Smooth muscle cell (in vitro differentiated cells): ENCODE data around the gene OSBPL6. TPM values are rescaled to one million over a fixed set of nuclear protein-coding genes. Genes with fewer than 3 reads are reported as not detected.
"Not testable (repeated sequence)": the region's sequence is repeated elsewhere in the genome, so short reads cannot be mapped to it uniquely, and the experiment has no call there.

ENCODE experiments used
- DNase-seq: peaks from one replicate; lab custom pipeline; 2025; ENCODE audit not compliant: unreplicated experiment; lab: John Stamatoyannopoulos, UW
- H2AFZ ChIP-seq: fragments of 200-600 bp; sonication (generic); 2 replicates; pipeline ENCODE4 v1.6.0; 2016; ENCODE audit warnings: antibody characterized with exemption, low read depth, mild to moderate bottlenecking
- H3F3A ChIP-seq: fragments of 200-600 bp; sonication (generic); 2 replicates; pipeline ENCODE4 v1.6.0; 2017; ENCODE audit warnings: antibody characterized with exemption, low read depth
- H3K27ac ChIP-seq: fragments of 200-600 bp; sonication (generic); 2 replicates; pipeline ENCODE4 v1.5.1; 2016; ENCODE audit warnings: low read depth, mild to moderate bottlenecking
- H3K27me3 ChIP-seq: fragments of 200-600 bp; sonication (generic); 2 replicates; pipeline ENCODE4 v1.6.1; 2016; ENCODE audit warnings: low read depth, mild to moderate bottlenecking
- H3K36me3 ChIP-seq: fragments of 200-600 bp; sonication (generic); 2 replicates; pipeline ENCODE4 v1.5.1; 2016; ENCODE audit warnings: low read depth
- H3K4me1 ChIP-seq: fragments of 200-600 bp; sonication (generic); 2 replicates; pipeline ENCODE4 v1.5.1; 2016; ENCODE audit warnings: low read depth
- H3K4me2 ChIP-seq: fragments of 200-600 bp; sonication (generic); 2 replicates; pipeline ENCODE4 v1.6.0; 2016; ENCODE audit warnings: mild to moderate bottlenecking
- H3K4me3 ChIP-seq: fragments of 200-600 bp; sonication (generic); 2 replicates; pipeline ENCODE4 v1.5.1; 2016; ENCODE audit warnings: mild to moderate bottlenecking
- H3K79me2 ChIP-seq: fragments of 200-600 bp; sonication (generic); 2 replicates; pipeline ENCODE4 v1.6.0; 2016; ENCODE audit warnings: low read depth, mild to moderate bottlenecking
- H3K9ac ChIP-seq: fragments of 200-600 bp; sonication (generic); 2 replicates; pipeline ENCODE4 v1.6.0; 2016; ENCODE audit warnings: low read depth
- H3K9me3 ChIP-seq: fragments of 200-600 bp; sonication (generic); replicated peaks from 2 replicates; pipeline ENCODE4 v1.5.1; 2016; ENCODE audit warnings: low read depth
- H4K20me1 ChIP-seq: fragments of 200-600 bp; sonication (generic); 2 replicates; pipeline ENCODE4 v1.6.0; 2016; ENCODE audit warnings: low read depth
- WGBS: methylation state at CpG from one replicate; pipeline ENCODE4 v1.1.7; 2016; ENCODE audit warnings: low lambda C conversion rate; 5-methylcytosine and 5-hydroxymethylcytosine counted together
- polyA plus RNA-seq: library from polyadenylated mRNA; unstranded; fragments of >200 nt; fragmentation: Nextera tagmentation; extraction: Ambion mirVana; gene quantifications from 2 replicates; pipeline ENCODE4 v1.2.1, GENCODE V29; 2016
- total RNA-seq: library from RNA; depleted of rRNA; stranded (reverse); fragments of >200 nt; gene quantifications from 2 replicates; pipeline ENCODE4 v1.2.3, GENCODE V29; 2014
- TF ChIP-seq, protein P1 (sequence below): fragments of 200-600 bp; sonication (generic); IDR thresholded peaks from 2 replicates; pipeline ENCODE4 v1.5.1; 2017; ENCODE audit warnings: borderline replicate concordance, mild to moderate bottlenecking, antibody characterized with exemption; ENCODE audit not compliant: insufficient read depth, poor library complexity, severe bottlenecking

OSBPL6 gene
- total and polyA plus RNA-seq, 2 experiments from 2014 or later: 7.4 to 7.6 TPM

DNA sequence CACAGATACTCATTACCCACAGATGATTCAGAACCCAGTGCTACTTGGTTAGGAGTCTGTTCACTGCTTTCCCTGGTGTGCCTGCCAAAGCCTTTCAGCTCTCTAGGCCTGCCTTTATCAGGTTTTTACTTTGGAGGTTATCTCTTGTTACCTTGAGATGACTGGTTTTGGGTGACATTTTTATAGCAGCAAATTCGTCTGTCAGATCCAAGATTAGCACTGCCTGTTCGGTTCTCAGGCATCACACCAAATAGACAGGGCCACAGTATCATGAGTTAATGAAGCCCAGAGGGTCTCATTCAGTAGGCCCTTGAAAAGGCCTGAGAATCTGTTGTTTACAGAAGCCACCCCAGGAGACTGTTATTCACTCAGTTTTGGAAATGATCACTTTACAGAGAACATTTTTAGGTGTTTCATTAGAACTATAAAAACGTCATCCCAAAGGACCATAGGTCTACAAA is 121.2 kb downstream of the OSBPL6 start:
- Histone ChIP-seq H3K4me1 (no peaks in the 10 kb centered on the region), H3F3A (no peaks in the 10 kb centered on the region), H3K4me3 (no peak overlapping the region), H3K4me2 (no peak overlapping the region), H4K20me1 (no peaks in the 10 kb centered on the region), H2AFZ (no peak overlapping the region), H3K9me3 (no peaks in the 10 kb centered on the region), H3K27ac (no peak overlapping the region), H3K27me3 (no peaks in the 10 kb centered on the region), H3K36me3 (no peaks in the 10 kb centered on the region), H3K79me2 (no peaks in the 10 kb centered on the region), H3K9ac (no peak overlapping the region)
- DNase-seq: no peak
- WGBS: 40% methylated on average over 3 of the region's 3 CpGs
- TF ChIP-seq, protein P1, sequence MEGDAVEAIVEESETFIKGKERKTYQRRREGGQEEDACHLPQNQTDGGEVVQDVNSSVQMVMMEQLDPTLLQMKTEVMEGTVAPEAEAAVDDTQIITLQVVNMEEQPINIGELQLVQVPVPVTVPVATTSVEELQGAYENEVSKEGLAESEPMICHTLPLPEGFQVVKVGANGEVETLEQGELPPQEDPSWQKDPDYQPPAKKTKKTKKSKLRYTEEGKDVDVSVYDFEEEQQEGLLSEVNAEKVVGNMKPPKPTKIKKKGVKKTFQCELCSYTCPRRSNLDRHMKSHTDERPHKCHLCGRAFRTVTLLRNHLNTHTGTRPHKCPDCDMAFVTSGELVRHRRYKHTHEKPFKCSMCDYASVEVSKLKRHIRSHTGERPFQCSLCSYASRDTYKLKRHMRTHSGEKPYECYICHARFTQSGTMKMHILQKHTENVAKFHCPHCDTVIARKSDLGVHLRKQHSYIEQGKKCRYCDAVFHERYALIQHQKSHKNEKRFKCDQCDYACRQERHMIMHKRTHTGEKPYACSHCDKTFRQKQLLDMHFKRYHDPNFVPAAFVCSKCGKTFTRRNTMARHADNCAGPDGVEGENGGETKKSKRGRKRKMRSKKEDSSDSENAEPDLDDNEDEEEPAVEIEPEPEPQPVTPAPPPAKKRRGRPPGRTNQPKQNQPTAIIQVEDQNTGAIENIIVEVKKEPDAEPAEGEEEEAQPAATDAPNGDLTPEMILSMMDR: no peak

DNA sequence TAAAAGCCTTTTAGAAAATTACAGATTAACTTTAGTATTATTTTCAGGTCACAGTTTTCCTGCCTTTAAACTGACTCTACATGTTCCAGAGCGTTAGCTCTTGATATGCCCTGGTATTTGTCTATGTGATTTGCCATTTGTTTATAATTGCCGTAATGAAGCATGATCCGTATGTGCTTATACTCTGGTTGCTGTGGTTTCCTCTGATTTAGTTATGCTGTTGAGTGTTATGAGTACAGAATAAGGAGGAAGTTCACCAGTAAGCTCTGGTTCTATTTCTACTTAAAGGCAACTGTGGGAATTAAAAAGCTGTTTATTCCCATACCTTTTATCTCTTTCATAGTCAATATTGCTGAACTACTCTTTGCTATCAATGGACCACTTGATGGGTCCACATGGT is 123.5 kb downstream of the OSBPL6 start:
- 80% methylated on average over 3 of the region's 3 CpGs for WGBS

GRCh38 chr2:178320011-178320585 is 125.8 kb downstream of the OSBPL6 start:
- Histone ChIP-seq H3K9me3 (no peaks in the 10 kb centered on the region), H3K4me1 (no peaks in the 10 kb centered on the region), H3K4me3 (no peak overlapping the region), H2AFZ (no peak overlapping the region), H3K27ac (no peak overlapping the region), H3K27me3 (no peaks in the 10 kb centered on the region), H4K20me1 (no peaks in the 10 kb centered on the region), H3K36me3 (no peaks in the 10 kb centered on the region), H3K9ac (no peak overlapping the region), H3F3A (no peaks in the 10 kb centered on the region), H3K4me2 (no peak overlapping the region), H3K79me2 (no peaks in the 10 kb centered on the region)
- 93% methylated on average over 4 of the region's 4 CpGs for WGBS
- TF ChIP-seq, protein P1: no peak
- no peak for DNase-seq

More for the DNA sequence above, 123.5 kb downstream of the OSBPL6 start:
- no peak overlapping the region for H3K4me2 ChIP-seq
- H3K9ac ChIP-seq: no peak overlapping the region
- no peaks in the 10 kb centered on the region for H3K9me3 ChIP-seq
- no peak overlapping the region for H2AFZ ChIP-seq
- no peak overlapping the region for H3K4me3 ChIP-seq
- H4K20me1 ChIP-seq: no peaks in the 10 kb centered on the region
- no peaks in the 10 kb centered on the region for H3K79me2 ChIP-seq
- no peaks in the 10 kb centered on the region for H3F3A ChIP-seq
- no peaks in the 10 kb centered on the region for H3K36me3 ChIP-seq
- no peaks in the 10 kb centered on the region for H3K27me3 ChIP-seq
- no peak overlapping the region for H3K27ac ChIP-seq
- no peak for DNase-seq
- H3K4me1 ChIP-seq: no peaks in the 10 kb centered on the region
- TF ChIP-seq, protein P1: no peak

GRCh38 chr2:178322068-178322467 is 127.8 kb downstream of the OSBPL6 start:
- Histone ChIP-seq H3K4me3 (no peak overlapping the region), H4K20me1 (no peaks in the 10 kb centered on the region), H3K27me3 (no peaks in the 10 kb centered on the region), H2AFZ (no peak overlapping the region), H3F3A (no peaks in the 10 kb centered on the region), H3K9me3 (no peaks in the 10 kb centered on the region), H3K4me1 (no peaks in the 10 kb centered on the region), H3K27ac (no peak overlapping the region), H3K4me2 (no peak overlapping the region), H3K36me3 (no peaks in the 10 kb centered on the region), H3K79me2 (no peaks in the 10 kb centered on the region), H3K9ac (no peak overlapping the region)
- TF ChIP-seq, protein P1: no peak
- 52% methylated on average over 3 of the region's 3 CpGs for WGBS
- DNase-seq: no peak

DNA sequence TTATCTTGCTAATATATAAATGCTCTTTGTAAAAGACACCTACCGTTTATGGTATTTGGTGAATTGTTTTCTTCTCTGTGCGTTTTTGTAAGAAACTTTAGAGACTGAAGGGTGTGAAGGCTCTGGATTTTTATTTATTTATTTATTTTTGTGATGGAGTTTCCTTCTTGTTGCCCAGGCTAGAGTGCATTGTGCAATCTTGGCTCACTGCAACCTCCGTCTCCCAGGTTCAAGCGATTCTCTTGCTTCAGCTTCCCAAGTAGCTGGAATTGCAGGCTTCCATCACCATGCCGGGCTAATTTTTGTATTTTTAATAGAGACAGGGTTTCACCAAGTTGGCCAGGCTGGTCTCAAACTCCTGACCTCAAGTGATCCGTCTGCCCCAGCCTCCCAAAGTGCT is 129.0 kb downstream of the OSBPL6 start:
- not testable (repeated sequence) for H3K36me3 ChIP-seq, H3K4me3 ChIP-seq, H3K9me3 ChIP-seq, H3K27me3 ChIP-seq, H4K20me1 ChIP-seq, H3K9ac ChIP-seq, DNase-seq, H3K79me2 ChIP-seq, H3K4me2 ChIP-seq, H3K4me1 ChIP-seq, H3F3A ChIP-seq, H3K27ac ChIP-seq, H2AFZ ChIP-seq
- 90% methylated on average over 6 of the region's 6 CpGs for WGBS
